Spinal cord (tissue), 10 donors: ENCODE results near the gene PPP6C. TPM values are rescaled to one million over a fixed set of nuclear protein-coding genes. Genes with fewer than 3 reads are reported as not detected.
"Not testable (repeated sequence)": the region's sequence is repeated elsewhere in the genome, so short reads cannot be mapped to it uniquely, and the experiment has no call there.

ENCODE experiments used
- DNase-seq, 6 donors: peaks; one replicate each; pipeline versions ENCODE4 v3.0.0 to v3.0.0-alpha.2; 2013 to 2015; ENCODE audit warnings: low spot score in 6 of 6, low read depth in 4 of 6
- H3K27ac ChIP-seq: one replicate; pipeline ENCODE4 v1.5.1; 2013; ENCODE audit warnings: low read depth, low read length, control low read depth
- H3K27me3 ChIP-seq: one replicate; pipeline ENCODE4 v1.6.1; 2013; ENCODE audit warnings: low read length; ENCODE audit not compliant: control insufficient read depth, insufficient read depth
- H3K36me3 ChIP-seq: one replicate; pipeline ENCODE4 v1.6.1; 2013; ENCODE audit warnings: low read length; ENCODE audit not compliant: control insufficient read depth, insufficient read depth
- H3K4me1 ChIP-seq: one replicate; pipeline ENCODE4 v1.6.1; 2013; ENCODE audit warnings: low read length; ENCODE audit not compliant: control insufficient read depth, insufficient read depth
- H3K4me3 ChIP-seq: one replicate; pipeline ENCODE4 v1.5.1; 2013; ENCODE audit warnings: low read depth, low read length, control low read depth
- H3K9me3 ChIP-seq: one replicate; pipeline ENCODE4 v1.6.1; 2013; ENCODE audit warnings: low read length; ENCODE audit not compliant: control insufficient read depth, insufficient read depth
- WGBS: methylation state at CpG from one replicate; pipeline ENCODE4 v1.1.5; 2013; ENCODE audit warnings: missing lambda C conversion rate; ENCODE audit not compliant: insufficient coverage; 5-methylcytosine and 5-hydroxymethylcytosine counted together
- long read RNA-seq, 4 donors: transcript quantifications; one replicate each; lab custom pipeline, GENCODE V29; 2026
- polyA plus RNA-seq, 2 donors: library from polyadenylated mRNA; unstranded; fragments of 120-200 nt; gene quantifications; one replicate each; pipeline ENCODE4 v1.2.1, GENCODE V29; 2013; ENCODE audit not compliant: insufficient read length in 2 of 2
- total RNA-seq, 2 donors: library from RNA; depleted of rRNA in 1 of 2; stranded (reverse); fragments of 120-200 nt in 1 of 2; fragments of >200 nt in 1 of 2; gene quantifications; one replicate each; pipeline versions ENCODE4 v1.2.3 to v1.2.4, GENCODE V29; 2013 to 2014
- donor health status: healthy.

PPP6C gene
- total RNA-seq (10 to 100 TPM; 26.6 to 41.5 TPM), polyA plus RNA-seq (10 to 100 TPM; 44.7 to 48.9 TPM)
- long read RNA-seq, donor 1, full-length matches to known transcripts, result 13 of 13 reads
- long read RNA-seq, donor 1, partial matches to known transcripts, result 0 of 13 reads
- long read RNA-seq, donor 1, other reads (novel, unspliced or antisense), result 0 of 13 reads
- long read RNA-seq, donor 2, full-length matches to known transcripts, result 11 of 11 reads
- long read RNA-seq, donor 2, partial matches to known transcripts, result 0 of 11 reads
- long read RNA-seq, donor 2, other reads (novel, unspliced or antisense), result 0 of 11 reads
- long read RNA-seq, donor 3, full-length matches to known transcripts, result 10 of 10 reads
- long read RNA-seq, donor 3, partial matches to known transcripts, result 0 of 10 reads
- long read RNA-seq, donor 3, other reads (novel, unspliced or antisense), result 0 of 10 reads
- long read RNA-seq, donor 4, full-length matches to known transcripts, result 9 of 9 reads
- long read RNA-seq, donor 4, partial matches to known transcripts, result 0 of 9 reads
- long read RNA-seq, donor 4, other reads (novel, unspliced or antisense), result 0 of 9 reads

- WGBS, result under 1% methylated on average over 73 of the region's 82 CpGs
- Histone ChIP-seq H3K36me3 (peaks cover 4% of the 10 kb centered on the region), H3K27me3 (no peaks in the 10 kb centered on the region), H3K9me3 (no peaks in the 10 kb centered on the region), H3K4me3 (peak within 1 kb of the TSS; percentile 99), H3K4me1 (peaks cover 22% of the 10 kb centered on the region), H3K27ac (peak within 1 kb of the TSS; percentile 92)
- DNase-seq, result peak; percentile 85 to 99 (median 92)
Observed at GRCh38 chr9:125189361-125190289, at the start of gene PPP6C. TSS of gene PPP6C (minus strand) at chr9:125189803. CDS start at chr9:125189718, 85 bp downstream.

- H3K4me1 ChIP-seq, result peaks cover 22% of the 10 kb centered on the region
- peak overlapping the region; percentile 16 for H3K4me3 ChIP-seq
- no peak overlapping the region for H3K27ac ChIP-seq
- no peaks in the 10 kb centered on the region for H3K9me3 ChIP-seq
- WGBS, result 53% methylated on average over 2 of the region's 14 CpGs
- peaks cover 37% of the 10 kb centered on the region for H3K36me3 ChIP-seq
- H3K27me3 ChIP-seq, result no peaks in the 10 kb centered on the region
- no peak for DNase-seq
Observed at GRCh38 chr9:125238915-125239446, 49.4 kb upstream of the PPP6C start.

- WGBS, result 81% methylated on average over 3 of the region's 7 CpGs
Observed at GRCh38 chr9:125238127-125238914, 48.7 kb upstream of the PPP6C start.

GRCh38 chr9:125236520-125237159 lies 47.0 kb upstream of the PPP6C start:
- peaks cover 16% of the 10 kb centered on the region for H3K4me1 ChIP-seq
- not testable (repeated sequence) for H3K4me3 ChIP-seq, H3K9me3 ChIP-seq, DNase-seq, H3K27me3 ChIP-seq, H3K27ac ChIP-seq
- peaks cover 51% of the 10 kb centered on the region for H3K36me3 ChIP-seq
- WGBS, result no CpG with 5 or more reads among the region's 5 CpGs

More at GRCh38 chr9:125238127-125238914, 48.7 kb upstream of the PPP6C start:
- no peak overlapping the region for H3K27ac ChIP-seq
- no peak overlapping the region for H3K4me3 ChIP-seq
- H3K9me3 ChIP-seq, result no peaks in the 10 kb centered on the region
- DNase-seq, result no peak
- H3K36me3 ChIP-seq, result peaks cover 42% of the 10 kb centered on the region
- no peaks in the 10 kb centered on the region for H3K27me3 ChIP-seq
- H3K4me1 ChIP-seq, result peaks cover 22% of the 10 kb centered on the region

GRCh38 chr9:125235804-125236519 lies 46.4 kb upstream of the PPP6C start:
- no peak for DNase-seq
- no peaks in the 10 kb centered on the region for H3K27me3 ChIP-seq
- H3K4me1 ChIP-seq, result peaks cover 16% of the 10 kb centered on the region
- H3K36me3 ChIP-seq, result peaks cover 54% of the 10 kb centered on the region
- no peak overlapping the region for H3K4me3 ChIP-seq
- WGBS, result 76% methylated on average over 3 of the region's 5 CpGs
- no peaks in the 10 kb centered on the region for H3K9me3 ChIP-seq
- H3K27ac ChIP-seq, result no peak overlapping the region

GRCh38 chr9:125234099-125234498 lies 44.5 kb upstream of the PPP6C start:
- not testable (repeated sequence) for H3K27ac ChIP-seq, H3K27me3 ChIP-seq, H3K4me3 ChIP-seq, DNase-seq, H3K4me1 ChIP-seq, H3K9me3 ChIP-seq
- peaks cover 52% of the 10 kb centered on the region for H3K36me3 ChIP-seq
- 100% methylated on average over 1 of the region's 8 CpGs for WGBS

- Histone ChIP-seq H3K9me3 (no peaks in the 10 kb centered on the region), H3K27me3 (no peaks in the 10 kb centered on the region), H3K4me1 (peaks cover 9% of the 10 kb centered on the region), H3K4me3 (no peak overlapping the region), H3K36me3 (peaks cover 52% of the 10 kb centered on the region), H3K27ac (no peak overlapping the region)
- no peak for DNase-seq
- 80% methylated on average over 2 of the region's 3 CpGs for WGBS
Observed at GRCh38 chr9:125233678-125234077, 44.1 kb upstream of the PPP6C start.

- Histone ChIP-seq H3K9me3 (no peaks in the 10 kb centered on the region), H3K4me1 (no peaks in the 10 kb centered on the region), H3K27ac (no peak overlapping the region), H3K4me3 (no peak overlapping the region), H3K36me3 (peaks cover 40% of the 10 kb centered on the region), H3K27me3 (no peaks in the 10 kb centered on the region)
- WGBS, result 100% methylated on average over 1 of the region's 6 CpGs
- DNase-seq, result no peak
Observed at GRCh38 chr9:125227761-125228160, 38.2 kb upstream of the PPP6C start.
